Effector memory CD8-positive, alpha-beta T cell (primary cell): ENCODE results near the gene RPL41.
"Not testable (repeated sequence)": the region's sequence is repeated elsewhere in the genome, so short reads cannot be mapped to it uniquely, and the experiment has no call there.

Experiments used
- ATAC-seq: fragments of 150-1000 bp; cut with Tn5 transposase; replicated peaks from 2 replicates; pipeline ENCODE4 v1.10.0; 2021; ENCODE audit warnings: mild to moderate bottlenecking, moderate library complexity
- DNase-seq, 3 experiments: peaks; one replicate each; pipeline ENCODE4 v3.0.0; 2021
- H3K27ac Mint-ChIP-seq, 2 donors: one replicate each; pipeline ENCODE4 v1.8.0; 2022; ENCODE audit warnings: mild to moderate bottlenecking in 2 of 2, mixed read lengths in 2 of 2, moderate library complexity in 2 of 2
- H3K27me3 Mint-ChIP-seq, 2 donors: one replicate each; pipeline ENCODE4 v1.8.0; 2022; ENCODE audit warnings: mixed read lengths in 2 of 2
- H3K36me3 Mint-ChIP-seq: one replicate; pipeline ENCODE4 v1.8.0; 2022; ENCODE audit warnings: mild to moderate bottlenecking, moderate library complexity, mixed read lengths; ENCODE audit not compliant: insufficient read depth
- H3K4me1 Mint-ChIP-seq, 2 donors: one replicate each; pipeline ENCODE4 v1.8.0; 2022; ENCODE audit warnings: low read depth in 2 of 2, mixed read lengths in 2 of 2
- H3K4me3 Mint-ChIP-seq, 2 donors: one replicate each; pipeline ENCODE4 v1.8.0; 2022; ENCODE audit warnings: mild to moderate bottlenecking in 2 of 2, mixed read lengths in 2 of 2, moderate library complexity in 2 of 2
- H3K9me3 Mint-ChIP-seq, 2 donors: one replicate each; pipeline ENCODE4 v1.8.0; 2022; ENCODE audit warnings: mixed read lengths in 2 of 2
- total RNA-seq, 9 experiments: gene quantifications; one replicate each; lab custom pipeline; 2026; lab: John Stamatoyannopoulos, UW

Gene RPL41
- total RNA-seq: 249 to 457 (median 406) reads per million in 9 experiments

DNA sequence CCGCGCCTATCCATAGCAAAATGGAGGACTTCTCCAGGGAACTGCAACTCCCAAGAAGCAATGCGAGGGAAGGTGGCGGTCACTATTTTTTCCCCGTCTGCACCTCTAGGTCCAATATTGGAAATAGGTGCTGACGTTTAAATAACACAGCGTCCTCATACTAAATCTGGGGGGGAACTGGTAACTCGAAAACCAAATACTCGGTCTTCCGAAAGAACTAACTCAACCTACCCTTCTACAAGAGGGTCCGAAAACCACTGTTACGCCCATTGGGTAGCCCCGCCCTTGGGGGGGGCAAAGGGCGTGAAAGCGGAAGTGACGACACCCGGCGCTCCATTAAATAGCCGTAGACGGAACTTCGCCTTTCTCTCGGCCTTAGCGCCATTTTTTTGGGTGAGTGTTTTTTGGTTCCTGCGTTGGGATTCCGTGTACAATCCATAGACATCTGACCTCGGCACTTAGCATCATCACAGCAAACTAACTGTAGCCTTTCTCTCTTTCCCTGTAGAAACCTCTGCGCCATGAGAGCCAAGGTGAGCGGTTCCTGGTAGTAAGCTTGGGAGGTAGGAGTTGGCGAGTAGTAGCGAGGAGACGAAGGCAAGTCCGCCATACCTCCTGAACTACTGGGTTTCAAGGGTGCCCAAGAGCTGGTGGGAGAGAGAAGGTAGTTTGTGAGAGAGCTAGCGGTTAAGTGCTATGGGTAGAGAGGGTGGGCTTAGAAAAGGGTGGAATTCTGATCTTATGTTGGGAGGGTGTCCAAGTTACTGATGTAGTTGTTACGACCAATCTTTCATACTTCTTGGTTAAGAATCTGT is at the start of gene RPL41:
Gene RPL41 (plus strand): TSS at position 367 of the 815 bp plus-strand sequence.
- peaks cover 59% of the 10 kb centered on the region for H3K36me3 Mint-ChIP-seq

DNA sequence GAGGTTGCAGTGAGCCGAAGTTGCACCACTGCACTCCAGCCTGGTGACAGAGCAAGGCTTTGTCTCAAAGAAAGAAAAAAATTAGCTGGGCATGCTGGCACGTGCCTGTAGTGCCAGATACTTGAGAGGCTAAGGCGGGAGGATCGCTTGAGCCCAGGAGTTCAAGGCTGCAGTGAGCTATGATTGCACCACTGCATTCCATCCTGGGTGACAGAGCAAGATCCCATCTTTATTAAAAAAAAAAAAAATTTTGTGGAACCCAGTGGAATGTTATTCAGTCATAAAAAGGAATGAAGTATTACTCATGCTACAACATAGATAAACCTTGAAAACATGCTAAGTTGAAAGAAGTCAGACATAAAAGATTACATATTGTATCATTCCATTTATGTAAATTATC is 44.8 kb upstream of the RPL41 start:
- no peak for DNase-seq
- peaks cover 0 to 2% of the 10 kb centered on the region in 2 donors for H3K4me1 Mint-ChIP-seq
- H3K27me3 Mint-ChIP-seq: no peaks in the 10 kb centered on the region
- no peak overlapping the region for H3K4me3 Mint-ChIP-seq
- ATAC-seq: no peak
- no peak overlapping the region for H3K27ac Mint-ChIP-seq
- H3K9me3 Mint-ChIP-seq: no peaks in the 10 kb centered on the region
- no peaks in the 10 kb centered on the region for H3K36me3 Mint-ChIP-seq

More for the DNA sequence above, at the start of gene RPL41:
- peaks cover 25 to 34% of the 10 kb centered on the region in 2 donors for H3K4me1 Mint-ChIP-seq
- H3K27me3 Mint-ChIP-seq: no peaks in the 10 kb centered on the region
- DNase-seq (peak; percentile 94 to 97 (median 95)), ATAC-seq (peak; percentile 47)
- no peaks in the 10 kb centered on the region for H3K9me3 Mint-ChIP-seq
- peak within 1 kb of the TSS; percentile 98 to 99 for H3K27ac Mint-ChIP-seq
- peak within 1 kb of the TSS; percentile 96 to 98 for H3K4me3 Mint-ChIP-seq

DNA sequence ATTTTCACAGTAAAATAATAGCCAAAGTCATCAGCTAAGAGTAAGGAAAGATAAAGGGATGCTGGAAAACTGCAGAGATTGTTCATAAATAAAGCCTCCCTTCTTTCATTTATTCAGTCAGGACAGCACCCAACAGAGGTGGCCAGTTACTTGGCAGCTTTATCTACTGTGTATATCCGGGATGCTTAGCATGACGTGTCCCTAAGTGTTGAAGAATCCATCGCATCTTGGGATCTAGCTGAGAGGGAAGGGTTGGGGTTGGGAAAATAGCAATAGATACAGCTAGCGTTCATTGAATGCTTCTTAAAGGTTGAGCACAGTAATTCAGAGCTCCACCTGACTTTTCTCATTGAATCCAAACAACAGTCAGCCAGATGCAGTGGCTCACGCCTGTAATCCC is 42.0 kb upstream of the RPL41 start:
- H3K36me3 Mint-ChIP-seq: no peaks in the 10 kb centered on the region

DNA sequence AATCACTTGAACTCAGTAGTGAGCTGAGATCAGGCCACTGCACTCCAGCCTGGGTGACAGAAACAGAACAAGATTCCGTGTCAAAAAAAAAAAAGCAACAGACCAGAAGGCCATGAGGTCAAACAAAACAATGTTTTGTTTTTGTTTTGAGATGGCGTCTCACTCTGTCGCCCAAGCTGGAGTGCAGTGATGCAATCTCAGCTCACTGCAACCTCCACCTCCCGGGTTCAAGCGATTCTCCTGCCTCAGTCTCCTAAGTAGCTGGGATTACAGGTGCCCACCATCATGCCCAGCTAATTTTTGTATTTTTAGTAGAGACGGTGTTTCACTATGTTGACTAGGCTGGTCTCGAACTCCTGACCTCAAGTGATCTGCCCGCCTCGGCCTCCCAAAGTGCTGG is 38.5 kb upstream of the RPL41 start:
- DNase-seq, H3K36me3 Mint-ChIP-seq, ATAC-seq, H3K9me3 Mint-ChIP-seq, H3K4me1 Mint-ChIP-seq: not testable (repeated sequence)
- Mint-ChIP-seq H3K27me3 (peaks cover 0 to 17% of the 10 kb centered on the region in 2 donors), H3K4me3 (peak overlapping the region; percentile 27 to 83), H3K27ac (peak overlapping the region in 1 of 2 donors; percentile 41)

More for the DNA sequence above, 42.0 kb upstream of the RPL41 start:
- H3K4me1 Mint-ChIP-seq: peaks cover 0 to 2% of the 10 kb centered on the region in 2 donors
- no peaks in the 10 kb centered on the region for H3K27me3 Mint-ChIP-seq
- no peak overlapping the region for H3K27ac Mint-ChIP-seq
- H3K4me3 Mint-ChIP-seq: no peak overlapping the region
- H3K9me3 Mint-ChIP-seq: no peaks in the 10 kb centered on the region
- no peak for ATAC-seq
- DNase-seq: no peak

DNA sequence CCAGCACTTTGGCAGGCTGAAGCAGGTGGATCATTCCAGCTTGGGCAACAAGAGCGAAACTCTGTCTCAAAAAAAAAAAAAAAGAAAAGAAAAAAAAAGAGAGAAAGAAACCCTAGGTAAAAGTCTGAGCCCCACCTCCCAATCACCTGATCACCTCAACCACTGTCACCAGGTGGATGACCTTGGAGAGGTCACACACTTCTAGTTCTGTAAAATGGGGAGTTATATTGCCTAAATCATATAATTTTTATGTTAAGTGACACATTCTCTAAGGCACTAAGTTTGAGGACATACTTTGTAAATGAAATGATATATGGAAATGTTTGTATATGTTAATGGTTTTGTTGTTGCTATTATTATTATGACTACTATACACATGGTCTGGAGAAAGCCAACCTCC is 38.0 kb upstream of the RPL41 start:
- peak overlapping the region; percentile 83 to 84 for H3K4me3 Mint-ChIP-seq
- peaks cover 2 to 4% of the 10 kb centered on the region in 2 donors for H3K4me1 Mint-ChIP-seq
- peak overlapping the region in 1 of 2 donors; percentile 41 for H3K27ac Mint-ChIP-seq
- DNase-seq (no peak), ATAC-seq (no peak)
- no peaks in the 10 kb centered on the region for H3K9me3 Mint-ChIP-seq
- peaks cover 0 to 18% of the 10 kb centered on the region in 2 donors for H3K27me3 Mint-ChIP-seq
- peaks cover 3% of the 10 kb centered on the region for H3K36me3 Mint-ChIP-seq

DNA sequence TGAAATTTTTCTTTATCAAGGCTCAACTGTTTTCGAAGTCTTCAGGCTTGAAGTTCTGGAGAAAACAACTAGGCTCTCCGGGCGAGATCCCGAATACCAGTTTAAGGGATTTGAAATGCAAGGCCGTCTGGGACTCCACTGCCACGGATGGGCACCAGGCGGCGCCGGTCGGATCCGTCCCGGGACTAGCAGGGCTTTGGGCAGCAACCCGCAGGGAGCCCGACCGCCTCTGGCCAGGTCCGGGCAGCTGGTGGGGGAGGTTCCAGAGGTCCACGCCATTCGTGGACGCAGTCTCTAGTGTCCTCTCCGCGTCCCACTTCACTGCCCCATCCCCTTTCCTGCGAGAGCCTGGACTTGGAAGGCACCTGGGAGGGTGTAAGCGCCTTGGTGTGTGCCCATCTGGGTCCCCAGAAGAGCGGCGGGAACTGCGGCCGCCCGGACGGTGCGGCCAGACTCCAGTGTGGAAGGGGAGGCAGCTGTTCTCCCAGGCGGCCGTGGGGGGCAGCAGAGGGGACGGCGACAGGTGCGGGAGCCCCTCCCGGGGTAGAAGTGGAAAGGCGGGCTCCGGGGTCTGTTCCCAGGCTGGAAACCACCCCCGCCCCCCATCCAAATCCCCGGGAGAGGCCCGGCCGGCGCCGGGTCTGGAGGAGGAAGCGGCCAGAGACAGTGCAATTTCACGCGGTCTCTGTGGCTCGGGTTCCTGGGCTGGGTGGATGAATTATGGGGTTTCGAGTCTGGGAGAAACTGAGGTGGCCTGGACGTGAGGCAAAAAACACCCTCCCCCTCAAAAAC is 37.3 kb upstream of the RPL41 start:
- peaks cover 3% of the 10 kb centered on the region for H3K36me3 Mint-ChIP-seq
- peaks cover 2 to 4% of the 10 kb centered on the region in 2 donors for H3K4me1 Mint-ChIP-seq
- DNase-seq (peak; percentile 41 to 42 (median 41)), ATAC-seq (peak; percentile 73)
- H3K9me3 Mint-ChIP-seq: no peaks in the 10 kb centered on the region
- peaks cover 6 to 25% of the 10 kb centered on the region in 2 donors for H3K27me3 Mint-ChIP-seq
- H3K27ac Mint-ChIP-seq: no peak overlapping the region
- H3K4me3 Mint-ChIP-seq: peak overlapping the region; percentile 83 to 84

- Mint-ChIP-seq H3K27ac (peak within 1 kb of the TSS in 1 of 2 donors; percentile 55), H3K27me3 (peaks cover 6 to 26% of the 10 kb centered on the region in 2 donors), H3K36me3 (peaks cover 3% of the 10 kb centered on the region), H3K4me1 (peaks cover 2 to 4% of the 10 kb centered on the region in 2 donors), H3K9me3 (no peaks in the 10 kb centered on the region), H3K4me3 (peak within 1 kb of the TSS; percentile 83 to 84)
- ATAC-seq: peak; percentile 79
- peak; percentile 33 to 41 (median 37) for DNase-seq
Measured at GRCh38 chr12:56079723-56080555, 36.5 kb upstream of the RPL41 start, which contains the start of gene ERBB3. ERBB3 (plus strand) TSS chr12:56080165; CDS start chr12:56080301, 136 bp downstream.

GRCh38 chr12:56080556-56081138 is 35.8 kb upstream of the RPL41 start:
- peaks cover 6 to 26% of the 10 kb centered on the region in 2 donors for H3K27me3 Mint-ChIP-seq
- no peak for DNase-seq

GRCh38 chr12:56081393-56082347 is 34.8 kb upstream of the RPL41 start:
- Mint-ChIP-seq H3K27ac (no peak overlapping the region), H3K4me1 (peaks cover 2 to 4% of the 10 kb centered on the region in 2 donors), H3K36me3 (peaks cover 3% of the 10 kb centered on the region), H3K4me3 (peak overlapping the region; percentile 83 to 84), H3K9me3 (no peaks in the 10 kb centered on the region), H3K27me3 (peaks cover 6 to 26% of the 10 kb centered on the region in 2 donors)
- DNase-seq (no peak), ATAC-seq (no peak)

More at GRCh38 chr12:56080556-56081138, 35.8 kb upstream of the RPL41 start:
- ATAC-seq: no peak
- H3K36me3 Mint-ChIP-seq: peaks cover 3% of the 10 kb centered on the region
- peak overlapping the region; percentile 83 to 84 for H3K4me3 Mint-ChIP-seq
- no peaks in the 10 kb centered on the region for H3K9me3 Mint-ChIP-seq
- no peak overlapping the region for H3K27ac Mint-ChIP-seq
- H3K4me1 Mint-ChIP-seq: peaks cover 2 to 4% of the 10 kb centered on the region in 2 donors

GRCh38 chr12:56082382-56082781 is 34.1 kb upstream of the RPL41 start:
- no peak overlapping the region for H3K27ac Mint-ChIP-seq
- peaks cover 6 to 26% of the 10 kb centered on the region in 2 donors for H3K27me3 Mint-ChIP-seq

DNA sequence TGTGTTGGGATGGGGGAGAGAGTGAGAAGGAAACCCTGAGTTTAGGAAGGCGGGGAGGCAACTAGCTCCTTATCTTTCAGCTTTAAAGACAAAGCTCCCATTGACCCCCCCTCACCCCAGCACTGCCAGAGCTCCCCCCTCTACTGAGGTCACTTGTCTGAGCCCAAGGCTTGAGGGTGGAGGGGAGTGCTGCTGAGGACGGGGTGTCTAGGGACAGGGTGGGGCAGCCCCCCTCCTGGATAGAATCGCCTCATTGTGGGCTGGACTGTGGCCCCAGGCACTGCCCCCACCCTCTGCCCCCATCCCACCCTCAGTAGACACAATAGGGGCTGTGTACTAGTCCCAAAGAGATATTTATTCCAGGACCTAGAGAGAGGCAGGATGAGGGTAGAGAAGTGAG is 33.5 kb upstream of the RPL41 start:
- Mint-ChIP-seq H3K9me3 (no peaks in the 10 kb centered on the region), H3K36me3 (peaks cover 3% of the 10 kb centered on the region), H3K27me3 (peaks cover 6 to 26% of the 10 kb centered on the region in 2 donors), H3K4me1 (peaks cover 2 to 4% of the 10 kb centered on the region in 2 donors), H3K4me3 (no peak overlapping the region), H3K27ac (no peak overlapping the region)
- DNase-seq: no peak
- no peak for ATAC-seq

More at GRCh38 chr12:56082382-56082781, 34.1 kb upstream of the RPL41 start:
- Mint-ChIP-seq H3K4me3 (no peak overlapping the region), H3K36me3 (peaks cover 3% of the 10 kb centered on the region), H3K4me1 (peaks cover 2 to 4% of the 10 kb centered on the region in 2 donors), H3K9me3 (no peaks in the 10 kb centered on the region)
- ATAC-seq (no peak), DNase-seq (no peak)
